GM21528 (cell line): ENCODE measurements around the gene GINS1.
"Not testable (repeated sequence)": the region's sequence is repeated elsewhere in the genome, so short reads cannot be mapped to it uniquely, and the experiment has no call there.

Source experiments
- ATAC-seq: cut with Tn5 transposase; IDR thresholded peaks from one replicate; pipeline ENCODE4 v1.9.1; 2021; ENCODE audit warnings: mild to moderate bottlenecking, moderate library complexity; ENCODE audit not compliant: unreplicated experiment, low FRiP score

Gene GINS1

GRCh38 chr20:25389401-25389857 lies 18.0 kb upstream of the GINS1 start:
- ATAC-seq, result no peak

GRCh38 chr20:25389858-25390537 lies 17.5 kb upstream of the GINS1 start:
- ATAC-seq, result peak; percentile 32

GRCh38 chr20:25390538-25391528 lies 16.6 kb upstream of the GINS1 start, which contains the start of gene ABHD12:
Gene ABHD12 (minus strand): TSS chr20:25390835. CDS start chr20:25390703, 132 bp downstream.
- peak; percentile 88 for ATAC-seq

- no peak for ATAC-seq
These were observed 13.2 kb upstream of the GINS1 start for GRCh38 chr20:25394276-25394675.

- ATAC-seq, result no peak
These were observed 12.5 kb upstream of the GINS1 start for GRCh38 chr20:25394996-25395395.

GRCh38 chr20:25397096-25397495 lies 10.4 kb upstream of the GINS1 start:
- no peak for ATAC-seq

GRCh38 chr20:25397821-25398220 lies 9.7 kb upstream of the GINS1 start:
- no peak for ATAC-seq

- no peak for ATAC-seq
These were observed 9.0 kb upstream of the GINS1 start for GRCh38 chr20:25398376-25399036.

GRCh38 chr20:25399037-25399430 lies 8.4 kb upstream of the GINS1 start:
- ATAC-seq, result no peak

GRCh38 chr20:25400291-25400732 lies 7.2 kb upstream of the GINS1 start:
- ATAC-seq, result not testable (repeated sequence)

- no peak for ATAC-seq
These were observed 4.9 kb upstream of the GINS1 start for GRCh38 chr20:25402583-25402982.

- no peak for ATAC-seq
These were observed 686 bp downstream of the GINS1 start for GRCh38 chr20:25408170-25408547.

GRCh38 chr20:25408890-25409289 lies 1.4 kb downstream of the GINS1 start:
- no peak for ATAC-seq

- no peak for ATAC-seq
These were observed 11.3 kb downstream of the GINS1 start for GRCh38 chr20:25418776-25419175.

- ATAC-seq, result no peak
These were observed 13.6 kb downstream of the GINS1 start for GRCh38 chr20:25421102-25421501.

GRCh38 chr20:25422032-25422431 lies 14.6 kb downstream of the GINS1 start:
- no peak for ATAC-seq

- ATAC-seq, result no peak
These were observed 17.1 kb downstream of the GINS1 start for GRCh38 chr20:25424536-25424935.

GRCh38 chr20:25437153-25437581 lies 29.7 kb downstream of the GINS1 start:
- ATAC-seq, result no peak

- no peak for ATAC-seq
These were observed 31.9 kb downstream of the GINS1 start for GRCh38 chr20:25439328-25439727.

GRCh38 chr20:25444556-25444955 lies 37.1 kb downstream of the GINS1 start:
- ATAC-seq, result no peak

- ATAC-seq, result no peak
These were observed 40.2 kb downstream of the GINS1 start for GRCh38 chr20:25447671-25448070.
